ENCODE results near the gene GLP2R.

Gene GLP2R

DNA sequence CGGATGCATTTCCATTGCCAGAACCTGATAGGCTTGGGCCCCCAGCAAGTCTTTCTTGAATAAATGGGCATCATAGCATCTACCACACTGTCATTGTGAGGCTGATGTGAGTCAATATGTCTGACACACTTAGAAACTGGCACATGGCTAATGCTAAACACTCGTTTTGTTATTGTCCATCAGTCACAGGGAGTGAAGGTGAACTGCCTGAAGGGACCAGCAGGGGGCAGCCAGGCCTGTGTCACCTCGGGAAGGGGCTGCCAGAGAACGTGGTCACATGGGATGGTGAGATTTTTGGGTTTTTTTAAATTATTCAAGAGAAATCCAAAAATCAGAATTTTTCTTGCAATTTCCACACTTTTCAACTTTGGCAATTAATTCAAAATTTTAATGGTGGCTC is 80.2 kb downstream of the GLP2R start:
- TF ChIP-seq, protein P1, sequence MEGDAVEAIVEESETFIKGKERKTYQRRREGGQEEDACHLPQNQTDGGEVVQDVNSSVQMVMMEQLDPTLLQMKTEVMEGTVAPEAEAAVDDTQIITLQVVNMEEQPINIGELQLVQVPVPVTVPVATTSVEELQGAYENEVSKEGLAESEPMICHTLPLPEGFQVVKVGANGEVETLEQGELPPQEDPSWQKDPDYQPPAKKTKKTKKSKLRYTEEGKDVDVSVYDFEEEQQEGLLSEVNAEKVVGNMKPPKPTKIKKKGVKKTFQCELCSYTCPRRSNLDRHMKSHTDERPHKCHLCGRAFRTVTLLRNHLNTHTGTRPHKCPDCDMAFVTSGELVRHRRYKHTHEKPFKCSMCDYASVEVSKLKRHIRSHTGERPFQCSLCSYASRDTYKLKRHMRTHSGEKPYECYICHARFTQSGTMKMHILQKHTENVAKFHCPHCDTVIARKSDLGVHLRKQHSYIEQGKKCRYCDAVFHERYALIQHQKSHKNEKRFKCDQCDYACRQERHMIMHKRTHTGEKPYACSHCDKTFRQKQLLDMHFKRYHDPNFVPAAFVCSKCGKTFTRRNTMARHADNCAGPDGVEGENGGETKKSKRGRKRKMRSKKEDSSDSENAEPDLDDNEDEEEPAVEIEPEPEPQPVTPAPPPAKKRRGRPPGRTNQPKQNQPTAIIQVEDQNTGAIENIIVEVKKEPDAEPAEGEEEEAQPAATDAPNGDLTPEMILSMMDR (conservative IDR thresholded peaks at IDR 0.05), result peak; percentile 78
- no peak for TF ChIP-seq ZFX (IDR thresholded peaks at IDR 0.05)
- no peak overlapping the region for H3K27ac ChIP-seq

- no peak for TF ChIP-seq ZFX (IDR thresholded peaks at IDR 0.05)
- TF ChIP-seq, protein P1 (conservative IDR thresholded peaks at IDR 0.05), result no peak
- H3K27ac ChIP-seq, result no peak overlapping the region
Measured at GRCh38 chr17:9906616-9907015, 80.9 kb downstream of the GLP2R start.

DNA sequence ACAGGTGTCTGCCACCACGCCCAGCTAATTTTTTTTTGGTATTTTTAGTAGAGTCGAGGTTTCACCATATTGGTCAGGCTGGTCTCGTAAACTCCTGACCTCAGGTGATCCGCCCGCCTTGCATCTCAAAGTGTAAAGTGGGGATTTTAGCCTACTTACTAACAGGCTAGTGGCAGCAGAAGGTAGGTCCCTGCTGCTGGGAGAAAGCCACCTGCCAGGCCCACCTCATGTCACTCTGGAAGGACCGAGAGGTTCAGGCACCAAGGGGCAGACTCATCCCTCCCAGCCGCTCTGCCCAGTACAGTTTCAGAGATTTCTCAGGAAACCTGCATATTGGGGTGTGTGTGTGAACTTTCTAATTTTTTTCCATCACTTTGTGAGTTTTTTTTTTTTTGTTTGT is 81.4 kb downstream of the GLP2R start:
- TF ChIP-seq, protein P1 (conservative IDR thresholded peaks at IDR 0.05), result no peak
- no peak for TF ChIP-seq ZFX (IDR thresholded peaks at IDR 0.05)
- no peak overlapping the region for H3K27ac ChIP-seq

- H3K27ac ChIP-seq, result no peak overlapping the region
- TF ChIP-seq, protein P1 (conservative IDR thresholded peaks at IDR 0.05), result no peak
- no peak for TF ChIP-seq ZFX (IDR thresholded peaks at IDR 0.05)
Measured at GRCh38 chr17:9907883-9908648, 82.3 kb downstream of the GLP2R start.

- H3K27ac ChIP-seq, result no peak overlapping the region
- TF ChIP-seq, protein P1 (conservative IDR thresholded peaks at IDR 0.05), result no peak
- TF ChIP-seq ZFX (IDR thresholded peaks at IDR 0.05), result no peak
Measured at GRCh38 chr17:9908649-9909042, 82.9 kb downstream of the GLP2R start.

DNA sequence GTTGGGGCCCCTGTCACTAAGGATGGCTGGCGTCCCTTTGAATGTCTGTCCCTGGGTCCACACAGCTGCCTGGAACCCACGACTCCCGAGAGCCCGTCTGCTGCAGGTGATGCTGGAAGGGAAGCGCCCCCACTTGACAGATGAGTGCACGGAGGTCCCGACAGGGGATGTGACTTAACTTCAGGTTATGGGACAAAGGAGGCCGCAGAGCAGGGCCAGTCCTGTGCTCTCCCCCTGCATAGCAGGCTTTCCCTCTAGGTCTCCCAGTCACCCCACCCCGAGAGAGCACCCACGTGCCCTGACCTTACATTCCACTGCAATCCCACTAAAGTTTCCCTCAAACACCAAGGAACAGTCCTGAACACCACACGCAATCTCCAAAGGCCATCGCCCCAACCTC is 85.4 kb downstream of the GLP2R start:
- TF ChIP-seq, protein P1 (conservative IDR thresholded peaks at IDR 0.05), result no peak
- TF ChIP-seq ZFX (IDR thresholded peaks at IDR 0.05), result no peak
- H3K27ac ChIP-seq, result no peak overlapping the region

DNA sequence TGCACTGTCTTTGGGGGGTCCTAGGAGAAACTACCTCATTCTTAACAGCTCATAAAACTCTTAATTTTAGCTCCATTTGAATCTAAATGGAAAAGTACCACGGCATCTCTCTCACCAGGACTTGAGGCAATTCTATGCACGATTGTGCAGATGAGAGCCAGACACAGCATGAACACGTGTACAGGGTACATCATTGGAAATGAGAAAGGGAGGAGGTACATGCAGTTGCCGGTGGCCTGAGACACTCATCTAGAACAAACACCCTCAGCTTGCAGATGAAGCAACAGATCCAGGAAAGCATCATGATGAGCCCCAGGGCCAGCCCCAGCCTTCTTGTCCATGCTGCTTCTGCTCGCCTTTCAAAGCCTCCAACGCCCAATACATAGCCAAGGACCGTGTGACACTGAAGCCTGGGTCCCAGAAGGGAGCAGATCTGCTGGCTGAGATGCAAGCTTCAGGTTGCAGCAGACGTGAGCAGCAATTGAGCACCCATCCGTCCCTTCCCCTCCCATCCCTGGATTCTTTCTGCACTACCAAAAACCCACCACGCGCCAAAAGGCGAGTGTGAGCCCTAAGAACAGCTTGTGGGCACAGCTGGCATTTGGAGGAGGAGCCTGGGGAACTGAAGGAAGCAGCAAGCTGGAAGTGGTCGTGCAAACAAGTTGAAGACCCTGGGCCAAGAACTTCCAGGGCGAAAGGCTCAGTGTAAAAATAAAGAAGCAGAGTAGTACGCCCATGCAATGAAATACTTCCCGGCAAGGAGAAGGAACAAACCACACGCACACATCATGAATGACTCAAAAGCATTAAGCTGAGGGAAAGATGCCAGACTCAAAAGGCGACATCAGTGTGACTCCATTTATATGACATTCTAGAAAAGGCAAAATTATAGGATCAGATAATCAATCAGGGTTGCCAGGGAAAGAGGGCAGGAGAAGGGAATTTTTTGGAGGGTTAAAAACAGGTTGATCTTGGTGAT is 86.7 kb downstream of the GLP2R start:
- TF ChIP-seq ZFX (IDR thresholded peaks at IDR 0.05), result no peak
- TF ChIP-seq, protein P1 (conservative IDR thresholded peaks at IDR 0.05), result no peak
- H3K27ac ChIP-seq, result no peak overlapping the region

All from C4-2B (cell line).